Esophagus muscularis mucosa (tissue), 4 donors: ENCODE measurements around the gene SNED1. TPM values are rescaled to one million over a fixed set of nuclear protein-coding genes. Genes with fewer than 3 reads are reported as not detected.

Experiments
- DNase-seq: peaks from one replicate; pipeline ENCODE4 v3.0.0-alpha.2; 2017; ENCODE audit errors: extremely low spot score
- H3K27ac ChIP-seq, 4 donors: fragments of 200-600 bp; sonication (generic); replicated peaks in 1 of 4; 1 replicate in 3 of 4; 2 replicates in 1 of 4; pipeline ENCODE4 v1.5.1; 2016 to 2019; ENCODE audit warnings: mild to moderate bottlenecking in 1 of 4
- H3K27me3 ChIP-seq, 4 donors: fragments of 200-600 bp; sonication (generic); one replicate each; pipeline versions ENCODE4 v1.5.1 to v1.6.0; 2016 to 2019
- H3K36me3 ChIP-seq, 4 donors: fragments of 200-600 bp; sonication (generic); one replicate each; pipeline ENCODE4 v1.5.1; 2016 to 2019
- H3K4me1 ChIP-seq, 4 donors: fragments of 200-600 bp; sonication (generic); one replicate each; pipeline ENCODE4 v1.5.1; 2016 to 2019
- H3K4me3 ChIP-seq, 4 donors: fragments of 200-600 bp; sonication (generic); 1 replicate in 2 of 4; 2 replicates in 2 of 4; pipeline ENCODE4 v1.5.1; 2016 to 2019; ENCODE audit warnings: mild to moderate bottlenecking in 4 of 4, moderate library complexity in 1 of 4
- H3K9me3 ChIP-seq, 4 donors: fragments of 200-600 bp; sonication (generic); 1 replicate in 3 of 4; 2 replicates in 1 of 4; pipeline ENCODE4 v1.5.1; 2016 to 2019
- EP300 ChIP-seq: sonication (generic); formaldehyde crosslinking; IDR thresholded peaks from one replicate; pipeline ENCODE4 v1.6.1; 2017; ENCODE audit warnings: antibody characterized with exemption
- POLR2A ChIP-seq: fragments of 450-650 bp; IDR thresholded peaks from one replicate; pipeline ENCODE4 v1.6.1; 2017; ENCODE audit warnings: antibody characterized with exemption, moderate library complexity, mild to moderate bottlenecking, low read depth
- POLR2AphosphoS5 ChIP-seq, 2 donors: sonication (generic); formaldehyde crosslinking; IDR thresholded peaks; one replicate each; pipeline ENCODE4 v1.6.1; 2017; ENCODE audit warnings: antibody characterized with exemption in 2 of 2
- WGBS: methylation state at CpG from one replicate; pipeline ENCODE4 v1.1.5; 2018; 5-methylcytosine and 5-hydroxymethylcytosine counted together
- intact Hi-C: fragments of 100-400 bp; cut with DNase I; formaldehyde crosslinking; loops from one replicate; pipeline ENCODE4 v1.15.1; 2023
- total RNA-seq, 4 donors: library from RNA; depleted of rRNA; stranded (reverse); fragments of >200 nt; gene quantifications; one replicate each; pipeline versions ENCODE4 v1.1.0 to v1.2.1, GENCODE V29; 2016
- TF ChIP-seq, protein P1 (sequence below), 3 experiments: fragments of 200-600 bp in 2 of 3; fragments of 450-650 bp in 1 of 3; sonication (generic) in 2 of 3; IDR thresholded peaks; one replicate each; pipeline ENCODE4 v1.5.1; 2017 to 2019; ENCODE audit warnings: antibody characterized with exemption in 3 of 3, mild to moderate bottlenecking in 2 of 3, moderate library complexity in 1 of 3

SNED1 gene
- total RNA-seq, 4 donors from 2014 or later: 7.3 to 14.1 (median 11.6) TPM

GRCh38 chr2:240964704-240965295 is 33.6 kb upstream of the SNED1 start:
- Histone ChIP-seq H3K9me3 (no peaks in the 10 kb centered on the region), H3K4me1 (peaks cover 18 to 29% (median 26%) of the 10 kb centered on the region in 4 donors), H3K27me3 (peaks cover 0 to 22% (median 0%) of the 10 kb centered on the region in 4 donors), H3K4me3 (no peak overlapping the region), H3K27ac (no peak overlapping the region), H3K36me3 (no peaks in the 10 kb centered on the region)
- DNase-seq: no peak
- 94% methylated on average over 7 of the region's 15 CpGs for WGBS
- intact Hi-C loops: no loop called here
- TF ChIP-seq POLR2A (no peak), EP300 (no peak), POLR2AphosphoS5 (IDR thresholded peaks at IDR 0.05) (no peak)
- TF ChIP-seq, protein P1, sequence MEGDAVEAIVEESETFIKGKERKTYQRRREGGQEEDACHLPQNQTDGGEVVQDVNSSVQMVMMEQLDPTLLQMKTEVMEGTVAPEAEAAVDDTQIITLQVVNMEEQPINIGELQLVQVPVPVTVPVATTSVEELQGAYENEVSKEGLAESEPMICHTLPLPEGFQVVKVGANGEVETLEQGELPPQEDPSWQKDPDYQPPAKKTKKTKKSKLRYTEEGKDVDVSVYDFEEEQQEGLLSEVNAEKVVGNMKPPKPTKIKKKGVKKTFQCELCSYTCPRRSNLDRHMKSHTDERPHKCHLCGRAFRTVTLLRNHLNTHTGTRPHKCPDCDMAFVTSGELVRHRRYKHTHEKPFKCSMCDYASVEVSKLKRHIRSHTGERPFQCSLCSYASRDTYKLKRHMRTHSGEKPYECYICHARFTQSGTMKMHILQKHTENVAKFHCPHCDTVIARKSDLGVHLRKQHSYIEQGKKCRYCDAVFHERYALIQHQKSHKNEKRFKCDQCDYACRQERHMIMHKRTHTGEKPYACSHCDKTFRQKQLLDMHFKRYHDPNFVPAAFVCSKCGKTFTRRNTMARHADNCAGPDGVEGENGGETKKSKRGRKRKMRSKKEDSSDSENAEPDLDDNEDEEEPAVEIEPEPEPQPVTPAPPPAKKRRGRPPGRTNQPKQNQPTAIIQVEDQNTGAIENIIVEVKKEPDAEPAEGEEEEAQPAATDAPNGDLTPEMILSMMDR (IDR thresholded peaks at IDR 0.05): no peak

GRCh38 chr2:240965296-240965904 is 33.0 kb upstream of the SNED1 start:
- no peaks in the 10 kb centered on the region for H3K9me3 ChIP-seq
- no peak for DNase-seq
- H3K27me3 ChIP-seq: peaks cover 0 to 16% (median 0%) of the 10 kb centered on the region in 4 donors
- H3K27ac ChIP-seq: no peak overlapping the region
- no peak for TF ChIP-seq POLR2A
- no peak for TF ChIP-seq EP300
- TF ChIP-seq, protein P1 (IDR thresholded peaks at IDR 0.05): no peak
- TF ChIP-seq POLR2AphosphoS5 (IDR thresholded peaks at IDR 0.05): no peak
- H3K4me1 ChIP-seq: peaks cover 13 to 23% (median 20%) of the 10 kb centered on the region in 4 donors
- H3K36me3 ChIP-seq: no peaks in the 10 kb centered on the region
- intact Hi-C loops: no loop called here
- no peak overlapping the region for H3K4me3 ChIP-seq
- 65% methylated on average over 14 of the region's 22 CpGs for WGBS

GRCh38 chr2:240965905-240966456 is 32.4 kb upstream of the SNED1 start:
- Histone ChIP-seq H3K9me3 (no peaks in the 10 kb centered on the region), H3K4me1 (peaks cover 8 to 17% (median 15%) of the 10 kb centered on the region in 4 donors), H3K27me3 (peaks cover 0 to 13% (median 0%) of the 10 kb centered on the region in 4 donors), H3K36me3 (no peaks in the 10 kb centered on the region), H3K27ac (no peak overlapping the region), H3K4me3 (no peak overlapping the region)
- intact Hi-C loops: no loop called here
- no peak for DNase-seq
- WGBS: 75% methylated on average over 11 of the region's 28 CpGs
- TF ChIP-seq, protein P1 (IDR thresholded peaks at IDR 0.05): no peak
- no peak for TF ChIP-seq POLR2AphosphoS5 (IDR thresholded peaks at IDR 0.05)
- no peak for TF ChIP-seq POLR2A
- TF ChIP-seq EP300: no peak

- Histone ChIP-seq H3K27ac (no peak overlapping the region), H3K4me3 (no peak overlapping the region), H3K4me1 (peaks cover 5 to 13% (median 12%) of the 10 kb centered on the region in 4 donors), H3K27me3 (peaks cover 0 to 13% (median 0%) of the 10 kb centered on the region in 4 donors), H3K9me3 (no peaks in the 10 kb centered on the region), H3K36me3 (no peaks in the 10 kb centered on the region)
- intact Hi-C loops: no loop called here
- DNase-seq: no peak
- TF ChIP-seq EP300 (no peak), POLR2A (no peak), POLR2AphosphoS5 (IDR thresholded peaks at IDR 0.05) (no peak)
- TF ChIP-seq, protein P1 (IDR thresholded peaks at IDR 0.05): no peak
- 100% methylated on average over 1 of the region's 10 CpGs for WGBS
These were observed 31.9 kb upstream of the SNED1 start for GRCh38 chr2:240966457-240966905.
